ENCODE data around the gene GAPVD1.

- TF ChIP-seq CTCF (IDR thresholded peaks at IDR 0.05) (no peak), POLR2A (IDR thresholded peaks at IDR 0.05) (no peak)
Observed at GRCh38 chr9:125393426-125393825, 131.8 kb downstream of the GAPVD1 start.
